VCaP (cell line): ENCODE data around the gene SLC35C1.
"Not testable (repeated sequence)": the region's sequence is repeated elsewhere in the genome, so short reads cannot be mapped to it uniquely, and the experiment has no call there.

Source experiments
- H3K27ac ChIP-seq: fragments of 450-650 bp; 2 replicates; pipeline ENCODE4 v1.5.1; 2017
- TF ChIP-seq, protein P1 (sequence below): fragments of 450-650 bp; conservative IDR thresholded peaks from 2 replicates; pipeline ENCODE4 v1.5.1; 2017; ENCODE audit warnings: mild to moderate bottlenecking, moderate library complexity

The SLC35C1 gene

DNA sequence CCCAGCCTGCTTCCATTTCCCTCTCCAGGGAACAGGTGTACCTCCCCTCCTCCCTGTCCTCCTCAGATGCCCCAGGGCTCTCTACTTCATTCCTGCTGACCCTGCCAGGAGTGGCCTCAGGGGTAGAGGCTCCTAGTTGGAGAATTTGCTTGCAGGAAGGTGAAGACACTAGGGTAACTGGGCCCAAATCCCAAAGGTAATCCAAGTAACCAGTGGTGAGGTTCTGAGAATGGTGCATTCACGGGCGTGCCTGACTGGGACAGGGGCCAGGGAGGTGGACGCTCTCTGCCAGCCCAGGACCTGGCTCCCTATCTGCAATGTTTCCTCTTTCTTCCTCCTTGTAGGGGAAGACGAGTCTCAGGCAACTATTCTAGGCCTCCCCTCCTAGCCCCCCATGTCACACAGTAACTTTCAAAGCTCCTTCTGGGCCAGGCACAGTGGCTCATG is 2.9 kb downstream of the SLC35C1 start:
- H3K27ac ChIP-seq: no peak overlapping the region
- TF ChIP-seq, protein P1, sequence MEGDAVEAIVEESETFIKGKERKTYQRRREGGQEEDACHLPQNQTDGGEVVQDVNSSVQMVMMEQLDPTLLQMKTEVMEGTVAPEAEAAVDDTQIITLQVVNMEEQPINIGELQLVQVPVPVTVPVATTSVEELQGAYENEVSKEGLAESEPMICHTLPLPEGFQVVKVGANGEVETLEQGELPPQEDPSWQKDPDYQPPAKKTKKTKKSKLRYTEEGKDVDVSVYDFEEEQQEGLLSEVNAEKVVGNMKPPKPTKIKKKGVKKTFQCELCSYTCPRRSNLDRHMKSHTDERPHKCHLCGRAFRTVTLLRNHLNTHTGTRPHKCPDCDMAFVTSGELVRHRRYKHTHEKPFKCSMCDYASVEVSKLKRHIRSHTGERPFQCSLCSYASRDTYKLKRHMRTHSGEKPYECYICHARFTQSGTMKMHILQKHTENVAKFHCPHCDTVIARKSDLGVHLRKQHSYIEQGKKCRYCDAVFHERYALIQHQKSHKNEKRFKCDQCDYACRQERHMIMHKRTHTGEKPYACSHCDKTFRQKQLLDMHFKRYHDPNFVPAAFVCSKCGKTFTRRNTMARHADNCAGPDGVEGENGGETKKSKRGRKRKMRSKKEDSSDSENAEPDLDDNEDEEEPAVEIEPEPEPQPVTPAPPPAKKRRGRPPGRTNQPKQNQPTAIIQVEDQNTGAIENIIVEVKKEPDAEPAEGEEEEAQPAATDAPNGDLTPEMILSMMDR: no peak

- H3K27ac ChIP-seq: not testable (repeated sequence)
These were observed 3.5 kb downstream of the SLC35C1 start for GRCh38 chr11:45808427-45808826.

- H3K27ac ChIP-seq: no peak overlapping the region
- TF ChIP-seq, protein P1: no peak
These were observed 4.8 kb downstream of the SLC35C1 start for GRCh38 chr11:45809456-45810395.

DNA sequence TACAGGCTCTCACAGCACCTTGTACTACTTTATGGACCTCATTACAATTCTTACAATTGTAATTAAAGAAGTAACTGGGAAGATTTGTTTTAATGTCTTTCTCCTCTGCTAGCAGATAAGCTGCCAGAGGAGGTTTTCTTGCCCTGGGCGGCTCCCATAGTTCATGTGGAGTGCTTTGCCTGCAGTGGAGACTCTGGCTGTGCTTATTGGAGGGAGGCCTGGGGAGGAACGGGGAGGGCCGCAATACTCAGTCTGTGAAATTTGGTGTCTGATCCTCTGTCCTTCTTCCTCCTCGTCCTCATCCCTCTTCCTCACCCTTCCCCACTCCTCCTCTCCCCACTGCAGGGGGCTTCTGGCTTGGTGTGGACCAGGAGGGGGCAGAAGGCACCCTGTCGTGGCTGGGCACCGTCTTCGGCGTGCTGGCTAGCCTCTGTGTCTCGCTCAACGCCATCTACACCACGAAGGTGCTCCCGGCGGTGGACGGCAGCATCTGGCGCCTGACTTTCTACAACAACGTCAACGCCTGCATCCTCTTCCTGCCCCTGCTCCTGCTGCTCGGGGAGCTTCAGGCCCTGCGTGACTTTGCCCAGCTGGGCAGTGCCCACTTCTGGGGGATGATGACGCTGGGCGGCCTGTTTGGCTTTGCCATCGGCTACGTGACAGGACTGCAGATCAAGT is 5.6 kb downstream of the SLC35C1 start:
- H3K27ac ChIP-seq: no peak overlapping the region
- TF ChIP-seq, protein P1: no peak

DNA sequence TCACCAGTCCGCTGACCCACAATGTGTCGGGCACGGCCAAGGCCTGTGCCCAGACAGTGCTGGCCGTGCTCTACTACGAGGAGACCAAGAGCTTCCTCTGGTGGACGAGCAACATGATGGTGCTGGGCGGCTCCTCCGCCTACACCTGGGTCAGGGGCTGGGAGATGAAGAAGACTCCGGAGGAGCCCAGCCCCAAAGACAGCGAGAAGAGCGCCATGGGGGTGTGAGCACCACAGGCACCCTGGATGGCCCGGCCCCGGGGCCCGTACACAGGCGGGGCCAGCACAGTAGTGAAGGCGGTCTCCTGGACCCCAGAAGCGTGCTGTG is 6.1 kb downstream of the SLC35C1 start:
- no peak overlapping the region for H3K27ac ChIP-seq
- TF ChIP-seq, protein P1: no peak

- TF ChIP-seq, protein P1: no peak
- no peak overlapping the region for H3K27ac ChIP-seq
These were observed 6.8 kb downstream of the SLC35C1 start for GRCh38 chr11:45811571-45812290.

DNA sequence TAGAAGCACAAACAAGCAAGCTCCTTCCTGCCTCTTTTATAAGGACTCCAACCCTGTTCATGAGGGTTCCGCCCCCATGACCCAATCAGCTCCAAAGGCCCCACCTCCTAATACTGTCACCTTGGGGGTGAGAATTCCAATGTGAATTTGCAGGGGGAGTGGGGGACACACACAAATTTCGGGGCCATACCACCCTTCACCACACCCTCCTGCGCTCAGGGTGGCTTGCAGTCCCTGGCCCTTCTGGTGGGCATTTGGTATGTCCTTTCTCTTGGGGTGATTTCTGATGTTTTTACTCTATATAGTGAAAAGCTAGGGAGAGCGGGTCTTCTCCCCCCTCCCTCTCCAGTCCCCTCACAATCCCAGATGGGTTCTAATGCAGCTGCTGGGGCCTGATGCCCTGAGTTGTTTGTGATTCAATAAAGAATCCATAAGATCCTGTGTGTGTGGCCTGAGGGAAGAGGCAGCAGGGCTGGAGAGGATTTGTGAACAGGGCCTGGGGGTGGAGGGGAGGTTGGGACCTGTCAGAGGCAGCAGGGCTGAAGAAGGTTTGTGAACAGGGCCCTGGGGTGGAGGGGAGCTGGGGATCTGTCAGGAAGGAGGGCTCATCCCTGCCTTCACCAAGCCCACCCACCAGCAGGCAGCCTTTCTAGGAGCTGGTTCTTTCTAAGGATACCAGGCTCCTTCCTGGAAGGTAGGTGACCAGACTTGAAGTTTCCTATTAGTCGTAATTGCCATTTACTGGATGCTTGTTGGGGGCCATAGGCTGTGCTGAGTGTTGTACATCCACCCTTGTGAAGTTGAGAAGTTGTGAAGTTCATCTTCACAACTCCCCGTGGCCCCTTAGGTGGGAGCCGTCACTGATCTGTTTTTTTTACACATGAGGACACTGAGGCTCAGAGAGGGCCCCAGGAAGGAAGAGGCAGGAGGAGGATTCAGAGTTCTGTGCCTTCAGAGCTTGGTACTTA is 7.9 kb downstream of the SLC35C1 start:
- H3K27ac ChIP-seq: no peak overlapping the region
- TF ChIP-seq, protein P1: no peak
